ENCODE results near the gene NKTR. TPM values are rescaled to one million over a fixed set of nuclear protein-coding genes. Genes with fewer than 3 reads are reported as not detected.

The NKTR gene
- polyA plus RNA-seq, 1 donor (not counting 4 experiments of a cell fraction or from before 2014, with no cell fraction given) = 38.6 TPM

DNA sequence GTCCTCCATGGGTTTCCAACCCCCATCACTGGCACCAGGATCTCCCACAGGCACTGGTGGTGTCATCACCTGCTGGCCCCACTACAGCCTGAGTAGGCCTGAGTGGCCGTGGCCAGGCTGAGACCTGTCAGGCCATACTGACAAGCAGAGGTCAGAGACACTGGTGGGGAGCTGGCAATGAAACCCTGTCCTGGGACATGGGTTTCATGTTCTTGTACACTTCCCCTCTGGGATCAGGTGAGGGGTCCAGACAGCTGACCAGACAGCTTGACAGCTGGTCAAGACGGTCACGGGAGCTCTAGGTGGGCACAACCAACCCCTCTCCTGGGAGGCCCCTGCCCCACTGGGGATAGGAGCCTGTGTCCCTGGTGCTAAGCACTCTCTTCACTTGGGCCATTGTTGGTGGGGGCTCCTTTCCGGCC is 66.1 kb downstream of the NKTR start:
- Histone ChIP-seq H2AFZ (ENCODE audit: control insufficient read depth, low read length) (no peak overlapping the region), H3K4me1 (ENCODE audit: control insufficient read depth, extremely low read depth, insufficient read depth, low read length) (peaks cover 4% of the 10 kb centered on the region), H3K79me2 (ENCODE audit: control insufficient read depth, insufficient read depth, low read length) (no peaks in the 10 kb centered on the region), H3K9me1 (ENCODE audit: control insufficient read depth, extremely low read depth, insufficient read depth, low read length) (no peaks in the 10 kb centered on the region), H3K36me3 (ENCODE audit: control insufficient read depth in 2 of 2, extremely low read depth in 1 of 2, insufficient read depth in 2 of 2, low read length in 2 of 2) (peaks cover 2 to 3% of the 10 kb centered on the region in 2 experiments), H3K9me3 (ENCODE audit: control insufficient read depth, low read depth, low read length) (no peaks in the 10 kb centered on the region), H4K20me1 (ENCODE audit: control insufficient read depth, extremely low read depth, insufficient read depth, low read length) (no peaks in the 10 kb centered on the region), H3K27ac (ENCODE audit: control insufficient read depth, insufficient read depth, low read length) (no peak overlapping the region), H3K4me3 (ENCODE audit: control insufficient read depth in 2 of 3, extremely low read depth in 1 of 3, insufficient read depth in 2 of 3, low read depth in 1 of 3, low read length in 3 of 3) (no peak overlapping the region), H3K27me3 (ENCODE audit: control insufficient read depth, extremely low read depth, insufficient read depth, low read length) (no peaks in the 10 kb centered on the region), H3K9ac (ENCODE audit: control insufficient read depth, extremely low read depth, insufficient read depth, low read length) (no peak overlapping the region), H3K4me2 (ENCODE audit: control insufficient read depth, extremely low read depth, insufficient read depth, low read depth, low read length) (no peak overlapping the region)
- FAIRE-seq (no peak), DNase-seq (ENCODE audit: low read depth, low spot score) (no peak)
- TF ChIP-seq, protein P1, sequence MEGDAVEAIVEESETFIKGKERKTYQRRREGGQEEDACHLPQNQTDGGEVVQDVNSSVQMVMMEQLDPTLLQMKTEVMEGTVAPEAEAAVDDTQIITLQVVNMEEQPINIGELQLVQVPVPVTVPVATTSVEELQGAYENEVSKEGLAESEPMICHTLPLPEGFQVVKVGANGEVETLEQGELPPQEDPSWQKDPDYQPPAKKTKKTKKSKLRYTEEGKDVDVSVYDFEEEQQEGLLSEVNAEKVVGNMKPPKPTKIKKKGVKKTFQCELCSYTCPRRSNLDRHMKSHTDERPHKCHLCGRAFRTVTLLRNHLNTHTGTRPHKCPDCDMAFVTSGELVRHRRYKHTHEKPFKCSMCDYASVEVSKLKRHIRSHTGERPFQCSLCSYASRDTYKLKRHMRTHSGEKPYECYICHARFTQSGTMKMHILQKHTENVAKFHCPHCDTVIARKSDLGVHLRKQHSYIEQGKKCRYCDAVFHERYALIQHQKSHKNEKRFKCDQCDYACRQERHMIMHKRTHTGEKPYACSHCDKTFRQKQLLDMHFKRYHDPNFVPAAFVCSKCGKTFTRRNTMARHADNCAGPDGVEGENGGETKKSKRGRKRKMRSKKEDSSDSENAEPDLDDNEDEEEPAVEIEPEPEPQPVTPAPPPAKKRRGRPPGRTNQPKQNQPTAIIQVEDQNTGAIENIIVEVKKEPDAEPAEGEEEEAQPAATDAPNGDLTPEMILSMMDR (optimal IDR thresholded peaks at IDR 0.05 in 1 of 3, IDR thresholded peaks at IDR 0.05 in 1 of 3, conservative IDR thresholded peaks at IDR 0.05 in 1 of 3; ENCODE audit: extremely low read depth in 1 of 3, insufficient read depth in 2 of 3, low read length in 3 of 3) = no peak
- TF ChIP-seq EZH2 (IDR thresholded peaks at IDR 0.05; ENCODE audit: low read length) = no peak
- dilution Hi-C loops (cut with MboI; ENCODE audit: extremely low pct_ligation_motif_present, low sequenced_read_pairs) = no loop called here

DNA sequence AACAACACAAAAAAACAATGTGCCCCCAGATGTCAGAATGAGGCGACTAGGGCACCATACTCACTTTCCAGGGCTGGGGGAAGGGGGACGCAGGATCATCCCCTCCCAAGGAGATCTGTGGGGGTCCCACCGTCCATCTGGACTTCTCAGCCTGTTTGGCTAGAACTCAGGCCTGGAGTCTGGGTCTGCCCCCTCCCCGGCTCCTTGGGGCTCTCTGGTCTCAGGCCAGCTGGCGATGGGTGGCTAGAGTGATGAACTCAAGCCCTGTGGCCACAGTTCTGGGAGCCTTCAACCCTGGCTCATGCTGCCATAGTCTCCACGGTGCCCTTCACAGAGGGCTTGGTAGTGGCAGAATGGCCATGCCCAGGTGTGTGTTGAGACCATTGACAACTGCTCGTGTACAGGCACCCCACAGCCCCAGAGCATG is 66.6 kb downstream of the NKTR start:
- H3K36me3 ChIP-seq (ENCODE audit: control insufficient read depth in 2 of 2, extremely low read depth in 1 of 2, insufficient read depth in 2 of 2, low read length in 2 of 2) = peaks cover 0 to 3% of the 10 kb centered on the region in 2 experiments
- H3K4me2 ChIP-seq (ENCODE audit: control insufficient read depth, extremely low read depth, insufficient read depth, low read depth, low read length) = no peak overlapping the region
- no peak for DNase-seq (ENCODE audit: low read depth, low spot score)
- H3K27me3 ChIP-seq (ENCODE audit: control insufficient read depth, extremely low read depth, insufficient read depth, low read length) = no peaks in the 10 kb centered on the region
- H3K9me1 ChIP-seq (ENCODE audit: control insufficient read depth, extremely low read depth, insufficient read depth, low read length) = no peaks in the 10 kb centered on the region
- no peak for TF ChIP-seq EZH2 (IDR thresholded peaks at IDR 0.05; ENCODE audit: low read length)
- TF ChIP-seq, protein P1 (optimal IDR thresholded peaks at IDR 0.05 in 1 of 3, IDR thresholded peaks at IDR 0.05 in 1 of 3, conservative IDR thresholded peaks at IDR 0.05 in 1 of 3; ENCODE audit: extremely low read depth in 1 of 3, insufficient read depth in 2 of 3, low read length in 3 of 3) = no peak
- H3K4me3 ChIP-seq (ENCODE audit: control insufficient read depth in 2 of 3, extremely low read depth in 1 of 3, insufficient read depth in 2 of 3, low read depth in 1 of 3, low read length in 3 of 3) = no peak overlapping the region
- H3K27ac ChIP-seq (ENCODE audit: control insufficient read depth, insufficient read depth, low read length) = no peak overlapping the region
- dilution Hi-C loops (cut with MboI; ENCODE audit: extremely low pct_ligation_motif_present, low sequenced_read_pairs) = no loop called here
- no peaks in the 10 kb centered on the region for H3K9me3 ChIP-seq (ENCODE audit: control insufficient read depth, low read depth, low read length)
- no peak for FAIRE-seq
- H2AFZ ChIP-seq (ENCODE audit: control insufficient read depth, low read length) = no peak overlapping the region
- no peaks in the 10 kb centered on the region for H3K79me2 ChIP-seq (ENCODE audit: control insufficient read depth, insufficient read depth, low read length)
- peaks cover 4% of the 10 kb centered on the region for H3K4me1 ChIP-seq (ENCODE audit: control insufficient read depth, extremely low read depth, insufficient read depth, low read length)
- no peaks in the 10 kb centered on the region for H4K20me1 ChIP-seq (ENCODE audit: control insufficient read depth, extremely low read depth, insufficient read depth, low read length)
- H3K9ac ChIP-seq (ENCODE audit: control insufficient read depth, extremely low read depth, insufficient read depth, low read length) = no peak overlapping the region

All from keratinocyte (primary cell).